ENCODE measurements around the gene PPP1R11.
"Not testable (repeated sequence)": the region's sequence is repeated elsewhere in the genome, so short reads cannot be mapped to it uniquely, and the experiment has no call there.

The PPP1R11 gene

GRCh38 chr6:30066577-30067459 is at the start of gene PPP1R11:
Gene PPP1R11 (plus strand): TSS chr6:30067198. CDS start chr6:30067411, 213 bp downstream.
- H3K4me3 ChIP-seq (ENCODE audit: low read depth, low read length), result peak within 1 kb of the TSS; percentile 62
- peak; percentile 97 for DNase-seq (ENCODE audit: low read depth)

- no peak overlapping the region for H3K4me3 ChIP-seq (ENCODE audit: low read depth, low read length)
- DNase-seq (ENCODE audit: low read depth), result no peak
Measured at GRCh38 chr6:30019819-30020218, 47.2 kb upstream of the PPP1R11 start.

- DNase-seq (ENCODE audit: low read depth), result no peak
- H3K4me3 ChIP-seq (ENCODE audit: low read depth, low read length), result no peak overlapping the region
Measured at GRCh38 chr6:30020626-30021025, 46.4 kb upstream of the PPP1R11 start.

- no peak for DNase-seq (ENCODE audit: low read depth)
- H3K4me3 ChIP-seq (ENCODE audit: low read depth, low read length), result no peak overlapping the region
Measured at GRCh38 chr6:30022189-30022588, 44.8 kb upstream of the PPP1R11 start.

- H3K4me3 ChIP-seq (ENCODE audit: low read depth, low read length); DNase-seq (ENCODE audit: low read depth): not testable (repeated sequence)
Measured at GRCh38 chr6:30022712-30023111, 44.3 kb upstream of the PPP1R11 start.

GRCh38 chr6:30025186-30025585 is 41.8 kb upstream of the PPP1R11 start:
- H3K4me3 ChIP-seq (ENCODE audit: low read depth, low read length), result no peak overlapping the region
- DNase-seq (ENCODE audit: low read depth), result no peak

GRCh38 chr6:30029588-30029987 is 37.4 kb upstream of the PPP1R11 start:
- DNase-seq (ENCODE audit: low read depth), result no peak
- no peak overlapping the region for H3K4me3 ChIP-seq (ENCODE audit: low read depth, low read length)

GRCh38 chr6:30031381-30031780 is 35.6 kb upstream of the PPP1R11 start:
- no peak for DNase-seq (ENCODE audit: low read depth)
- no peak overlapping the region for H3K4me3 ChIP-seq (ENCODE audit: low read depth, low read length)

GRCh38 chr6:30033440-30033839 is 33.6 kb upstream of the PPP1R11 start:
- H3K4me3 ChIP-seq (ENCODE audit: low read depth, low read length), result not testable (repeated sequence)
- DNase-seq (ENCODE audit: low read depth), result peak; percentile 45

- no peak overlapping the region for H3K4me3 ChIP-seq (ENCODE audit: low read depth, low read length)
- no peak for DNase-seq (ENCODE audit: low read depth)
Measured at GRCh38 chr6:30035784-30036183, 31.2 kb upstream of the PPP1R11 start.

GRCh38 chr6:30037182-30037788 is 29.7 kb upstream of the PPP1R11 start:
- H3K4me3 ChIP-seq (ENCODE audit: low read depth, low read length), result no peak overlapping the region
- DNase-seq (ENCODE audit: low read depth), result no peak

- DNase-seq (ENCODE audit: low read depth), result no peak
- H3K4me3 ChIP-seq (ENCODE audit: low read depth, low read length), result no peak overlapping the region
Measured at GRCh38 chr6:30041221-30041620, 25.8 kb upstream of the PPP1R11 start.

- H3K4me3 ChIP-seq (ENCODE audit: low read depth, low read length), result no peak overlapping the region
- no peak for DNase-seq (ENCODE audit: low read depth)
Measured at GRCh38 chr6:30041821-30042220, 25.2 kb upstream of the PPP1R11 start.

GRCh38 chr6:30042476-30042875 is 24.5 kb upstream of the PPP1R11 start:
- H3K4me3 ChIP-seq (ENCODE audit: low read depth, low read length), result no peak overlapping the region
- no peak for DNase-seq (ENCODE audit: low read depth)

- no peak overlapping the region for H3K4me3 ChIP-seq (ENCODE audit: low read depth, low read length)
- DNase-seq (ENCODE audit: low read depth), result no peak
Measured at GRCh38 chr6:30042914-30043313, 24.1 kb upstream of the PPP1R11 start.

GRCh38 chr6:30043744-30044143 is 23.3 kb upstream of the PPP1R11 start:
- DNase-seq (ENCODE audit: low read depth), result no peak
- H3K4me3 ChIP-seq (ENCODE audit: low read depth, low read length), result no peak overlapping the region

- peak; percentile 7 for DNase-seq (ENCODE audit: low read depth)
- H3K4me3 ChIP-seq (ENCODE audit: low read depth, low read length), result no peak overlapping the region
Measured at GRCh38 chr6:30044630-30045029, 22.4 kb upstream of the PPP1R11 start.

GRCh38 chr6:30047220-30047619 is 19.8 kb upstream of the PPP1R11 start:
- no peak overlapping the region for H3K4me3 ChIP-seq (ENCODE audit: low read depth, low read length)
- no peak for DNase-seq (ENCODE audit: low read depth)

GRCh38 chr6:30053682-30054081 is 13.3 kb upstream of the PPP1R11 start:
- DNase-seq (ENCODE audit: low read depth), result no peak
- H3K4me3 ChIP-seq (ENCODE audit: low read depth, low read length), result no peak overlapping the region

- no peak overlapping the region for H3K4me3 ChIP-seq (ENCODE audit: low read depth, low read length)
- DNase-seq (ENCODE audit: low read depth), result no peak
Measured at GRCh38 chr6:30055513-30055912, 11.5 kb upstream of the PPP1R11 start.

GRCh38 chr6:30060606-30061091 is 6.3 kb upstream of the PPP1R11 start:
- H3K4me3 ChIP-seq (ENCODE audit: low read depth, low read length), result peak overlapping the region; percentile 98
- no peak for DNase-seq (ENCODE audit: low read depth)

All from skeletal muscle cell (primary cell).